Dermis microvascular lymphatic vessel endothelial cell (primary cell): ENCODE measurements around the gene KCTD2. TPM values are rescaled to one million over a fixed set of nuclear protein-coding genes. Genes with fewer than 3 reads are reported as not detected.
A peak's percentile ranks its signal among the peaks of the same experiment; 100 is the strongest.
"Not testable (repeated sequence)": the region's sequence is repeated elsewhere in the genome, so short reads cannot be mapped to it uniquely, and the experiment has no call there.

Experiments used
- DNase-seq, 2 donors: peaks; one replicate each; pipeline versions ENCODE4 v3.0.0 to v3.0.0-alpha.2; 2010; ENCODE audit warnings: low read depth in 2 of 2
- total RNA-seq: library from RNA; depleted of rRNA; stranded (reverse); fragments of >200 nt; gene quantifications from 2 replicates; pipeline ENCODE4 v1.2.1, GENCODE V29; 2014

The KCTD2 gene
- total RNA-seq, 1 donor from 2014 or later = 9.1 TPM

DNA sequence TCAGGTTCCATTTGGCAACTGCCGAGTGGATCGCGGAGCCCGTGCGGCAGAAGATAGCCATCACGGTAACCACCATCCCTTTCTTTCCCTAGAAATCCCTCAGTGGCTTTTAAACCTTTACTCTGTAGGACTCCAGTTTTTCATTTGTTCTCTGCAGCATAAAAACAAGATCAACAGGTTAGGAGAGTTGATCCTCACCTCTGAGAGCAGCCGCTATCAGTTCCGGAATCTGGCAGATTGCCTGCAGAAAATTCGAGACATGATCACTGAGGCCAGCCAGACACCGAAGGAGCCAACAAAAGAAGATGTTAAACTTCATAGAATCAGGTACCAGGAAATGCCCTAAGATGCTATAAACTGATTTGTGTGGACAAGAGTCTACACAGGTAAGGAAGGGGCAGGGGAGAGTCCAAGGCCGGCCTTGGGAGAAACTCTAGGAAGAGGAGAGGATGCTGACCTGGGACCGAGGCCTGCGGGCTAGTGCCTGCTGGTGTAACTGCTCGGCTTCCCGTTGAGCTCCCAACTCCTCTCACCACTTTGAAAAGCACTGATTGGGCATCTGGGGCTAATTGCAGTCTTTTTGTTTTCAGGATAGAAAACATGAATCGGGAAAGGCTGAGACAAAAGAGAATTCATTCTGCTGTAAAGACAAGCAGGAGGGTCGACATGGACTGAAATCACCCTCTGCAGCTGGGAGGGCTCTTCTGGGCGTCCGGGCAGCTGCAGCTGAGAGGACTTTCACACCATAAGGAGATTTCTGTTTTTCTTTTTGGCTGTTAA lies 26.5 kb upstream of the KCTD2 start:
- DNase-seq = no peak

DNA sequence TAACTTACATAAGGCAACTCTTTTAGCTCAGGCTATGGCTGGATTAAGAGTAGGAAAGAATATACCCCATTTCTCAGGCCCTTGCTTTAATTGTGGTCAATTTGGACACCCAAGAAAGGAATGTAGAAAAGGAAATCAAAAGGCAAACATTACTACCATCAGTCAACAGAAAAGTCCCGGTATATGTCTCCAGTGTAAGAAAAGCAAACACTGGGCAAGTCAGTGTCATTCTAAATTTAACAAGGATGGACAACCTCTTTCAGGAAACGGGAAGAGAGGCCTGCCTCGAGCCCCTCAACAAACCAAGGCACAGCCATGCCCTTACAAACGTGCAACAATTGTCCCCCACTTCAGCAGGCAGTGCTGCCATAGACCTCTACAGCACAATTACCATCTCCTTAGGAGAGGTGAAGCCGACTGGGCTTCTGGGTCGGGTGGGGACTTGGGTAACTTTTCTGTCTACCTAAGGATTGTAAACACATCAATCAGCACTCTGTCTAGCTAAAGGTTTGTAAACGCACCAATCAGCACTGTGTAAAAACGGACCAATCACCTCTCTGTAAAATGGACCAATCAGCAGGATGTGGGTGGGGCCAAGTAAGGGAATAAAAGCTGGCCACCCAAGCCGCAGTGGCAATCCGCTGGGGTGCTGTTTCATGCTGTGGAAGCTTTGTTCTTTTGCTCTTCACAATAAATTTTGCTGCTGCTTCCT lies 22.2 kb upstream of the KCTD2 start:
- no peak for DNase-seq

DNA sequence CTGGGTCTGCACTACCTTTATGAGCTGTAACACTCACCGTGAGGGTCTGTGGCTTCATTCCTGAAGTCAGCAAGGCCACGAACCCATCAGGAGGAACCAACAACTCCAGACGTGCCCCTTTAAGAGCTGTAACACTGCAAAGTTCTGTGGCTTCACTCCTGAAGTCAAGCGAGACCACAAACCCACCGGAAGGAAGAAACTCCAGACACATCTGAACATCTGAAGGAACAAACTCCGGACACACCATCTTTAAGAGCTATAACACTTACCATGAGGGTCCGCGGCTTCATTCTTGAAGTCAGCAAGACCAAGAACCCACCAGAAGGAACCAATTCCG lies 21.7 kb upstream of the KCTD2 start:
- DNase-seq = not testable (repeated sequence)

DNA sequence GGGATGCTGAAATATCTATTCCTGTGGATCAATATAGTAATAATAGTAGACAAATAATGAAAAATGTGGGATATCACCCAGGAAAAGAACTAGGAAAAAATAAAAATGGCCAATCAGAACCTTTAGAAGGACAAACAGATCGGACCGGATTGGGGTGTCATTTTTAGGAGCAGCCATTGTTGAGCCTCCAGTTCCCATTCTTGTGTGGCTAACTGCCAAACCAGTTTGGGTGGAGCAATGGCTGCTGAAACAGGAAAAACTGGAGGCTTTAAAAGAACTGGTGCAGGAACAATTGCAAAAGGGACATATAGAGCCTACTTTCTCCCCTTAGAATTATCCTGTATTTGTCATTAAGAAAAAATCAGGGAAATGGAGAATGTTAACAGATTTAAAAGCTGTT lies 20.4 kb upstream of the KCTD2 start:
- DNase-seq = not testable (repeated sequence)

DNA sequence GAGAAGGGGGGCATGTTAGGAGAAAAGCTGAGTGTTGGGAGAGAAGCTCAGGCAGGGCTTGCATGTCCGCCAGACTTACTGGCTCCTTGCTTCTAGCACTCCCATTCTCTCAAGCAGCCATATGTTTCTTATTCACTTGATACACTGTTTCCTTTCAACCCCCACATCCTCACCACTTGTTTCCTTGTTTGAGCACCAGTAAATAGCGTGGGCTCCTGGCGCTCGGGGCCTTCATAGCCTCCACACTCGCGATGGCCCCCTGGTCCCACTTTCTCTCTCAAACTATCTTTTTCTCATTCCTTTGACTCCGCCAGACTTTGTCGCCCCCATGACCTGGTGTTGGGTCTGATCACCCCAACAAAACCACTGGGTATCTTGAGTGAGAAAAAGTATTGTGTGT lies 16.9 kb upstream of the KCTD2 start:
- DNase-seq = no peak

DNA sequence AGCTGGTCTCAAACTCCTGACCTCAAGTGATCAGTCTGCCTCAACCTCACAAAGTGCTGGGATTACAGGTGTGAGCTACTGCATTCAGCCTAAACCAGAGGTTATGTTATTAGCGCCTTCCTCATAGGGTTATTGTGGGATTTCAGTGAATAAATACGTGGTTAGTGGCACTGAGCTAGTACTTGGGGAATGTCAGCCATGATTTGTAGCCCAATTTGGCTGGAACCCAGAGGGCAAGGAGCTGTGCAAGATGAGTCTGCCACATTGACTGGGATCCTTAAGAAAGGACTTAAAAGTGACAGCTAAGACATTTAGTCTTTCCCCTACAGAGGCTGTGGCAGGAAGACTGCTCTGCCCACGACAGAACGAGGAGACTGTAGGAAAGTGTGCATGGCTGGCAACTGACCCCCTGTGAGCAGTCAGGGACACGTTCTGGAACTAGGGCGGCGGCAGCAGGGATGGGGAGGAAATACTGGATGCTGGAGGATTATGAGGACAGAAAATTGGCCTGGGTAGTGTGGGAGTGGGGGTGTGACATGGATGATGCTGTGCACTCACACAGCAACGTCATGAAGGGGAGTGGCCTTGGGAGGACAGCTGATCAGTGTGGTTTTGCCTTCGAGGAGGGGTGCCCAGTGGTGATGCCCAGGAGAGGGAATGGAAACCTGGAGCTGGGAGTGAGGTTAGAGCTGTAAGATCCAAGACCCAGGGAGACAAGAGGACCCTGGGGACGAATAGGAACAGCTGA lies 14.9 kb upstream of the KCTD2 start:
- peak; percentile 69 to 71 for DNase-seq

DNA sequence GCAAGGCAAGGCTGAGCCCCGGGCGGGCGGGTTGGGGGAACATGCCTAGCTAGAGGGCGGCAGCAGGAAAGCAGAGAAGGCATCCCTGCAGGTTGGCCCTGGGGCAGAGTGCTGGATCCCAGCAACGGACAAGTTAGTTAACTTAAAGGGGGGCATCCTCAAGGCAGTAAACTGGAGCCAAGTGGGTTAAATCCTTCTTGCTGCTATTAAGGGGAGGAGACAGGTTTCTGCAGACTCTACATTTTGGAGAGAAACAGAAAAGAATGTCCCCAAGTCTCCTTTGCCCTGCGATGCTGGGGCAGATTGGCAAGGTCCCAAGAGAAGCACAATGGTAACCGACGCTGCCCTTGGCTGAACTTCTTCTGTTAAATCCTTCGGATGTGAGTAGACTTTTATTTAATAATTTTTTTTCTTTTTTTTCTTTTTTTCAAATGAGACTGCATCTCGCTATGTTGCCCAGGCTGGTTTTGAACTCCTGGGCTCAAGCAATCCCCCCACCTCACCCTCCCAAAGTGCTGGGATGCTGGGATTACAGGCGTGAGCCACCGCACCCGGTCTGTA lies 14.2 kb upstream of the KCTD2 start:
- DNase-seq = peak in 1 of 2 donors; percentile 18

DNA sequence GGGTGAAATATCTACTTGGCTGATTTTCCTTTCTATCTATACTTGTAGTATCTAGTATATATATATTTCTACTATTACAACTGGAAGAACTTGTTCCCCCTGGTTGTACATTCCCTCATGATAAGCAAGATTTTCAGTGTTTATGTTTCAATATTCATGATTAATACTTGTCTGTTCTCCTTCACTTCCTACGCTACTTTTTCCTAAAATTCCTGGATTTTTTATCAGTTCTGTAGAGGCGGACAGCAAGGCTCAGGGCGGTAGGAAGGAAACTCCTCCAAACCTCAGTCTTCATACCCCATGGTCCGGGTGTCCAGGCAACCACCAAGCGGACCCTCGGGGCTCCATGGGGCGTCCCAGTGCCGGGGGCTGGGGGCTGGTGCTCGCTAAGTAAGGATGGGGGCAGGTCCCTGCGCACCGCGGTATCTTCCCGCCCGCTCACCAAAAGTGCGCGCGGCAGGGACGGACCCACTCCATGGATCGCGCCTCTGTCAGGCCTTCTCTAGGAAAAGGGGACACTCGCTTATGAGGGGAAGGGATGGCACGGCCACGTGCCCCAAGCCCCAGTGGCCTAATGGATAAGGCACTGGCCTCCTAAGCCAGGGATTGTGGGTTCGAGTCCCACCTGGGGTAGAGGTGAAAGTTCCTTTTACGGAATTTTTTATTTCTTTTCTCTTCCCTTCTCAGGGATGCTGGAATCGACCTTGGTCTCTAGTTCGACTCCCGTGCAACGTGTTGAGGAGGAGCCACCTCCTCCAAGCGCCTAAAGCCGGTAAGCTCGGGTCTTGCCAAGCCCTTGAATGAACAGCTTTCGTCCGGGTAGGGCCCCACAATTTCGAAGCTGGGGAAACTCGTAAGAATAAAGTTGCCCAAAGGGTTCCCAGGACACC lies 13.4 kb upstream of the KCTD2 start:
- DNase-seq = peak; percentile 83 to 90

DNA sequence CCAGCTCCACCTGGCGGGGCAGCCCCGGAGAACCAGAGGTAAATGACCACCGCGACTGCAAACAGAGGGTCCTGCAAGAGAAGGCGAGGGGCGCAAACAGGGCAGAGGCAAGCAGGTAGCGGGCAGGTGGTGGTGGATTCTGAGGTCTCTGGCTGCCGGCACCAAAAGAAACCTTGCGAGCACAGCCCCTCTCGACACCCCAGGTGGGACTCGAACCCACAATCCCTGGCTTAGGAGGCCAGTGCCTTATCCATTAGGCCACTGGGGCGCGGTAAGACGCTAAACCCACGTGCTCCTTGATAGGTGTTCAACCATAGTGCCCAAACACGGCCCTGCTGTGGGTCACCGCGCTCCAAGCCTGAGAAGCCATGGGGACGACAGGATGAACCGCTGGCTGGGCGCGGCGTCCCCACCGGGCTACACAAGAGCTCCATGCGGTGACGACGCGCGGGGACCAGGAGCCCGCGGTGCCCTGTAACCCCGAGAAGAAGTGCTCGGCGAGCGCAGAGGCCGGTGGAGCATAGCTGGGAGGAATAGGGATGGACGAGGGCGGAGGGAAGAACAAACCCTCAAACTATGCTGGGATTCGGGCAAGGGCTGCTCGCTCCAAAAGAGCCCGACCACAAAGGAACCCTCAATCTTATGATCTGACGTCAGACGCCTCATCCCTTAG lies 12.7 kb upstream of the KCTD2 start:
- DNase-seq = peak; percentile 78 to 89

DNA sequence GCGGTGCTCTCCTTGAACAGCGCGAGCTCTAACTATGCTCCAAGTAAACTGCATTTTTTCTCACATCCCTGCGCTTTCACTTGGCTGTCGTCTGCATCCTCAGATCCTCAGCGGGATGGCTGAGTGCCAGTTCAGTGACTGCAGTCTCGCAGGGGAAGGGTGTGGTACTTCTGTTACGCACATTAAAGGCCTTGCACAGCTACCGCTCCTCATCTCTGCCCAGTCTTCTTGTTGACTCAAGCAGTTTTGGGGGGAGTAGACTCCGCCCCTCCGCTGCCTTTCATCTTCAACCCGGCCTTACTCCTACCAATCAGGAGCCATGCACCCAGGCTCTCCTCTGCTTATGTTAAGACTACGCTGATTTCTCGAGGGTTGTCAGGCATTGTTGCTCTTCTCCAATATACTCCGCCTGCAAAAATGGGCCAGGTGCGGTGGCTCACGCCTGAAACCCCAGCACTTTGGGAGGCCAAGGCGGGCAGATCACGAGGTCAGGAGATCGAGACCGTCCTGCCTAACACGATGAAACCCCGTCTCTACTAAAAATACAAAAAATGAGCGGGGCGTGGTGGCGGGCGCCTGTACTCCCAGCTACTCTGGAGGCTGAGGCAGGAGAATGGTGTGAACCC lies 10.3 kb upstream of the KCTD2 start:
- peak in 1 of 2 donors; percentile 77 for DNase-seq

DNA sequence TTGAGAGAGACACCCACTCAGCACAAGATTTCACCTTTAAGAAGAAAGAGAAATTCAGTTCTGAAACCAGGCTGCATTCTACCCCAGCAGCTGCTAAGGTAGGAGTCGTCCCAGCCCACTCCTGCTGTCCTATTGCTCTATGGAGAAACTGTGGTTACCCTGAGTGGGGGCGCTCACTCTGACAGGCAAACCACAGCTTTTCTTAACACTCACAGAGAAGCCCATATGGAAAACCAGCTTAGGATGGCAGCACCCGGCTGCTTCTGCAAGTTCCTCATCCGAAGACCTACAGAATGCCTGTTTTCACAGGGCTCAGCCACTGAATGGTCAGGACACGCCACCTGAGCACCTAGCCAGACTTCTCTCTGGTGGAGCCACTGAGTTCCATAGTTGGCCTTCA lies 7.8 kb upstream of the KCTD2 start:
- DNase-seq = no peak

DNA sequence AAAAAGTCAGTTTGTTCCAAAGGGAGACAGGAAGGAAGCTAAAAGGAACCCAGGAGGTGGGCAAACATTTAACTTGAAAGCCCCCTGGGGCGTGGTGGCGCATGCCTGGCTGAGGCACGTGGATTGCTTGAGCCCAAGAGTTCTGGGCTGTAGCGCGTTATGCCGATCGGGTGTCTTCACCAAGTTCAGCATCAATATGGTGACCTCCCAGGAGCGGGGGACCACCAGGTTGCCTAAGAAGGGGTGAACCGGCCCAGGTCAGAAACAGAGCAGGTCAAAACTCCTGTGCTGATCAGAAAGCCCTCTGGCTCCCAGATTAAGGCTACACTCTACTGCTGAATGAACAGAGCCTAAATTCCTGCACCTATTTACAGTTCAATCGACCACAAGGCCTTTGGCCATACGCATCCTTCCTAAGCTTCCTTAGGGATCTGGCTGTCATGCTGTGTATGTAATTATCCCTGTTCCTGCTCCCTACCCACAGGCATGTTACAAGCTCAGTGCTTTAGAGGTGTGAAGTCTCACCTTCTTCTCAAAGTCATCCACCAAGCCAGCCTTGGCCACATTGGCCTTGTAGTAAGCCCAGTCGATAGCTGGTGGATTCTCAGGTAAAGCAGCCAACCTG lies 5.3 kb upstream of the KCTD2 start:
- DNase-seq = no peak

DNA sequence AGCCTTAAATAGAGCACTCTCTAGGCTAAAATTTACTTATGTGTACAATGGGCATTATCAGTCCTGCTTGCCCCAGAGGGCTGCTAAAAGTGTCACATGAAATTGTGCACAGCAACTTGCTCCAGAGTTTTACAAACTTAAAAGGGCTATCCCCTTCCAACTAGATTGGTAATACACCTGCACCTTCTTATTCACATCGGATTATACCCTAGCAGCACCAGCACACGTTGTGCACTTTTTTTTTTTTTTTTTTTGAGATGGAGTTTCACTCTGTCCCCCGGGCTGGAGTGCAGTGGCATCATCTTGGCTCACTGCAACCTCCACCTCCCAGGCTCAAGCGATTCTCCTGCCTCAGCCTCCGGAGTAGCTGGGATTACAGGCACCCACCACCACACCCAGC lies 3.2 kb upstream of the KCTD2 start:
- not testable (repeated sequence) for DNase-seq

DNA sequence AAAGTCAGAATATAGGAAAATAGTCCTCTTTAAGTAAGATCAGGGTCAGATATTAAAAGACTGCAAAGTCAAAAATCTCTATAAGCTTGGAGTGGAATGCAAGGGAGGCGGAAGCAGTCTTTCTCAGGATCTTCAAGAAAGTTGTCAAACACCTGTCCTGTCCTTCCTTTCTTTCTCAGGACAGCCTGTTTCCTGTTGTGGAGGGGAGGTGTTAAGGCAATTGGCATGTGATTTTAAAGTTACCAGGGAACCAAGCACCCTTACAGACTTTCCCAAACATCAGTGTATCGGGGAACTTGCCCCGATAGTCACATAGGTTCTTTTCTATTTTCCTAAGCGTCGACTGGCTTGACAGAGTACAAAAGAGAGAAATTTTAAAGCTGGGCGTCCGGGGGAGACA lies 2.3 kb upstream of the KCTD2 start:
- no peak for DNase-seq

DNA sequence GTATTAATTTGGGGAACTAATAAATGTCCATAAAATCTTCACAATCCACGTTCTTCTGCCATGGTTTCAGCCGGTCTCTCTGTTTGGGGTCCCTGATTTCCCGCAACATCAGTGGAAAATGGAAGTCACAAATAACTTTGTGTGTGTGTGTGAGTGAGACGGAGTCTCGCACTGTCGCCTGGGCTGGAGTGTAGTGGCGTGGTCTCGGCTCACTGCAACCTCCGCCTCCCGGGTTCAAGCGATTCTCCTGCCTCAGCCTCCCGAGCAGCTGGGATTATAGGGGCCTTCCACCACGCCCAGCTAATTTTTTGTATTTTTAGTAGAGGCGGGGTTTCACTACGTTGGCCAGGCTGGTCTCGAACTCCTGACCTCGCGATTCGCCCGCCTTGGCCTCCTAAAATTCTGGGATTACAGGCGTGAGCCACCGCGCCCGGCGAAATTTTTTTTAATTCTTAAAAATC lies 1.0 kb upstream of the KCTD2 start:
- DNase-seq = not testable (repeated sequence)

DNA sequence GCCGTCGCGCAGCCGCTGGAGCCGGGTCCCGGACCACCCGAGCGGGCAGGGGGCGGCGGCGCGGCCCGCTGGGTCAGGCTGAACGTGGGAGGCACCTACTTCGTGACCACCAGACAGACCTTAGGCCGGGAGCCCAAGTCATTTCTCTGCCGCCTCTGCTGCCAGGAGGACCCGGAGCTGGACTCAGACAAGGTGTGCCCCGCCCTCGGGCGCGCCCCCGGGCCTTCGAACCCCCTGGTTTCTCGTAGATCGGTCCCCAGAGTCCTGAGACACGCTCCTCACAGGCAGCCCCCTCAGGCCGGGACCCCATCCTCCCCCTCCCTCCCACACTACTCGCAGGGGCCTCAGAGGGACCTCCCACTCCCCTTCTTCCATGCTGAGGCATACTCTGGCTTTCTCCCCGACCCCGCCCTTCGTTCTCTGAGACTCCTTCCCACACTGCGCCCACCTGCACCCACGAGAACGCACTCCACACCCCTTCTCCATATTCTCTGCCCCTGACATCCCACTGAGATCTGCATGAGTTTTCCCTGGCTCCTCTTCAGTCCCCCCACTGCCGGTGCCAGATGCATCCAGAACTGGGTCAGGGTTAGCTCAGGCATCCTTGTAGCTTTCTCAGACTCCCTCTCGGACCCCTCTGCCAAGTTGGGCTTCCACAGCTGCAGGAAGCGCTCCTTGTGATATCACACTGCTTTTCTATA lies 523 bp downstream of the KCTD2 start:
- DNase-seq = peak in 1 of 2 donors; percentile 13

DNA sequence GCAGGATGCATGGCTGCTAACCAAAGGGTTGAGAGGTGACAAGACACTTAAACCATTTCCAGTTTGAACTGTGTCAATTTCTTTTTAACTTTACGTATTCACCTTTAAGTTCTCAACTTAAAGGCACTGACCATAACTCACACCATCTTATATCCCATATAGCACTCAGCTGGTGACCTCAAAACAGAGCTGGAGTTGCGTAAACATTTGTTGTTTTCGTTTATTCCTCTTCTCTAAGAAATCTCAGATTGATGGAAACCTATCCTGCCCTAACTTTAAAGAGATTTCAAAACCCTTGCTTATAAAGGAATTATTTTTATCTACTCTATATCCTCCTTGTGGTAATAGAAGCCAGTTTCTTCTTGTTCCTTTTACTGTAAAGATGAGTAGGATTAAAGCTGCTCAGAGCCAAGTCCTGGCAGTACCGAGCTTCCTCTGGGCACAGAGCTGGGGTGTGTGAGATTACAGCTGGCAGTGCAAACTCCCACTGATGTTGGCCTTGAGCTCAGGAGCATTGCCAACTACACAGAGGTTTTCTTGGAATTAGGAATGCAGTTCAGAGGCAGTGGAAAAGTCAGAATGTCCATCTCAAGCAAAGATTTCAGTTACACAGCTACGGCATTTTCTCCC lies 1.3 kb downstream of the KCTD2 start:
- DNase-seq = no peak

DNA sequence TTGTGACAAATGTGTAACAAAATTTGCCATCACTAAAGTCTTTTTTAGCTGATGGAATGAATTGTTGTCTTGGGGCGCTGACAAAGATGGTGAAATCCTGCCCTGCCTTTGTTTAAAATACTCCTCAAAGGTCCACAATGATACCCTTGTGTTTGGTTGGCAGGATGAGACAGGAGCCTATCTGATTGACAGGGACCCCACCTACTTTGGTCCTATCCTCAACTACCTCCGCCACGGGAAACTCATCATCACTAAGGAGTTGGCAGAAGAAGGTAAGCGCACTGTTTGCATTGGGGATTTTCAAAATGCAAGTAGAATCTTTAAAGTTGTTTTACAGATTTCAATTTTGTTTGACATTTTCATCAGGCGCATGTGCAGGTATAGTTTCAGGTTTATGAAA lies 2.0 kb downstream of the KCTD2 start:
- no peak for DNase-seq
